Keratinocyte (primary cell): ENCODE results near the gene ANO10. TPM values are rescaled to one million over a fixed set of nuclear protein-coding genes. Genes with fewer than 3 reads are reported as not detected.

Experiments used
- DNase-seq: peaks from one replicate; pipeline ENCODE4 v3.0.0-alpha.2; 2011; ENCODE audit warnings: low read depth, missing footprints, low spot score
- FAIRE-seq: peaks from 2 replicates; lab custom pipeline; 2011; peaks lifted over from hg19 to GRCh38; lab: Jason Lieb, UNC
- H2AFZ ChIP-seq: 2 replicates; pipeline ENCODE4 v1.6.0; 2012; ENCODE audit warnings: low read length, control low read depth, inconsistent platforms; ENCODE audit not compliant: control insufficient read depth
- H3K27ac ChIP-seq: 2 replicates; pipeline ENCODE4 v1.5.1; 2011; ENCODE audit warnings: low read length; ENCODE audit not compliant: control insufficient read depth, insufficient read depth
- H3K27me3 ChIP-seq: 3 replicates; pipeline ENCODE4 v1.6.0; 2011; ENCODE audit warnings: low read length; ENCODE audit not compliant: control insufficient read depth, insufficient read depth; ENCODE audit errors: extremely low read depth
- H3K36me3 ChIP-seq, 2 experiments: 2 replicates in 1 of 2; 3 replicates in 1 of 2; pipeline ENCODE4 v1.5.1; 2011; ENCODE audit warnings: low read length in 2 of 2, mild to moderate bottlenecking in 1 of 2; ENCODE audit not compliant: control insufficient read depth in 2 of 2, insufficient read depth in 2 of 2; ENCODE audit errors: extremely low read depth in 1 of 2
- H3K4me1 ChIP-seq: 3 replicates; pipeline ENCODE4 v1.5.1; 2011; ENCODE audit warnings: low read length; ENCODE audit not compliant: control insufficient read depth, insufficient read depth; ENCODE audit errors: extremely low read depth
- H3K4me2 ChIP-seq: 3 replicates; pipeline ENCODE4 v1.6.0; 2011; ENCODE audit warnings: low read depth, low read length; ENCODE audit not compliant: control insufficient read depth, insufficient read depth; ENCODE audit errors: extremely low read depth
- H3K4me3 ChIP-seq, 3 experiments: fragments of 200-600 bp in 1 of 3; sonication (generic) in 1 of 3; 2 replicates in 2 of 3; 3 replicates in 1 of 3; pipeline ENCODE4 v1.5.1; 2011 to 2016; ENCODE audit warnings: low read length in 3 of 3, mild to moderate bottlenecking in 3 of 3, control low read depth in 2 of 3, inconsistent platforms in 1 of 3, low read depth in 1 of 3, mixed read lengths in 1 of 3, mixed run types in 1 of 3, moderate library complexity in 1 of 3; ENCODE audit not compliant: control insufficient read depth in 2 of 3, insufficient read depth in 2 of 3; ENCODE audit errors: extremely low read depth in 1 of 3
- H3K79me2 ChIP-seq: 2 replicates; pipeline ENCODE4 v1.6.0; 2012; ENCODE audit warnings: low read length; ENCODE audit not compliant: control insufficient read depth, insufficient read depth
- H3K9ac ChIP-seq: 3 replicates; pipeline ENCODE4 v1.6.0; 2011; ENCODE audit warnings: low read length; ENCODE audit not compliant: control insufficient read depth, insufficient read depth; ENCODE audit errors: extremely low read depth
- H3K9me1 ChIP-seq: 3 replicates; pipeline ENCODE4 v1.6.0; 2011; ENCODE audit warnings: low read length; ENCODE audit not compliant: control insufficient read depth, insufficient read depth; ENCODE audit errors: extremely low read depth
- H3K9me3 ChIP-seq: 2 replicates; pipeline ENCODE4 v1.5.1; 2012; ENCODE audit warnings: low read depth, low read length; ENCODE audit not compliant: control insufficient read depth
- H4K20me1 ChIP-seq: 3 replicates; pipeline ENCODE4 v1.6.0; 2011; ENCODE audit warnings: low read length; ENCODE audit not compliant: control insufficient read depth, insufficient read depth; ENCODE audit errors: extremely low read depth
- EZH2 ChIP-seq: IDR thresholded peaks from one replicate; pipeline ENCODE4 v1.6.1; 2012; ENCODE audit warnings: inconsistent platforms, mild to moderate bottlenecking, low read length, moderate library complexity
- dilution Hi-C: fragments of 300-500 bp; cut with MboI; formaldehyde crosslinking; loops from one replicate; pipeline ENCODE4 v1.7.0; 2020; ENCODE audit warnings: low sequenced_read_pairs; ENCODE audit not compliant: extremely low pct_ligation_motif_present
- polyA plus RNA-seq, 5 experiments: library from polyadenylated mRNA; depleted of rRNA in 3 of 5; stranded (reverse) in 3 of 5; stranded (forward) in 1 of 5; unstranded in 1 of 5; fragments of >200 nt; gene quantifications; 1 replicate in 1 of 5; 2 replicates in 3 of 5; 3 replicates in 1 of 5; pipeline versions ENCODE4 v1.2.1 to v1.2.3, GENCODE V29; 2011 to 2012; ENCODE audit warnings: missing spikeins in 2 of 5, low read depth in 1 of 5, low replicate concordance in 1 of 5
- TF ChIP-seq, protein P1 (sequence below), 3 experiments: IDR thresholded peaks in 1 of 3; conservative IDR thresholded peaks in 1 of 3; optimal IDR thresholded peaks in 1 of 3; 2 replicates in 2 of 3; 3 replicates in 1 of 3; pipeline versions ENCODE3 to v1.5.1; 2011; ENCODE audit warnings: low read length in 3 of 3, mild to moderate bottlenecking in 3 of 3, moderate library complexity in 2 of 3, control low read depth in 1 of 3, inconsistent platforms in 1 of 3; ENCODE audit not compliant: insufficient read depth in 2 of 3; ENCODE audit errors: extremely low read depth in 1 of 3

ANO10 gene
- polyA plus RNA-seq, 1 donor (not counting 4 experiments of a cell fraction or from before 2014, with no cell fraction given), result 48.8 TPM

DNA sequence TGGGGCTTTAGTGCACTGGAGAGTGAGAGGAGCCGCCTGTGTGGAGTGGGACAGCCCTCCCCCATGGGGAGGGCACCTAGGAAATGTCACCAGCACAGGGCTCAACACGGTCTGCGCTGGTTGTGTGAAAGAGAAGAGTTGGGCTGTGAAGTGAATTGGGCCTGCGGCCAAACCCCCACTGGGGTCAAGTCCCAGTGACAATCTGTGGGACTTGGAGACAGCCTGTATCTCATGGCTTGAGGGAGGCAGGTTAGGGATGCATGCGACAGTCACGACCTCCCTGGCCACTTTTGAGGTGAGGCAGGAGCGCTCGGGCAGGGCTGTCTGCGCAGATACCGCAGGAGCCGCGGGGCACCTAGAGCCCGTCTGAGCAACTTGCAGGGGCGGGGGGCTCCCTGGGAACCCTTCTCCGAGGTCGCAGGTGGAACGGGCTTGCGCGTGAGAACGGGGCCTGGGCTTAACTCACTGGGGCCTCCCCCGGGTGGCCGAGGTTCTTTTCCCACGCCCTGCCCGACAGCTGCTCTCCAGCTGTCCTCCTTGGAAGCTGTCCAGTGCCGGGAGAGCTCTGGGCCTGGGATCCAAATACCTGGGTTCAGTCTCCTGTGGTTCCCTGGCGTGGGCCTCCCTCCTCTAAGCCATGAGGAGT, 258.1 kb downstream of the ANO10 start:
- H3K27me3 ChIP-seq, result no peaks in the 10 kb centered on the region
- no peak overlapping the region for H3K27ac ChIP-seq
- H3K9me1 ChIP-seq, result no peaks in the 10 kb centered on the region
- no peaks in the 10 kb centered on the region for H3K9me3 ChIP-seq
- TF ChIP-seq EZH2, result no peak
- TF ChIP-seq, protein P1, sequence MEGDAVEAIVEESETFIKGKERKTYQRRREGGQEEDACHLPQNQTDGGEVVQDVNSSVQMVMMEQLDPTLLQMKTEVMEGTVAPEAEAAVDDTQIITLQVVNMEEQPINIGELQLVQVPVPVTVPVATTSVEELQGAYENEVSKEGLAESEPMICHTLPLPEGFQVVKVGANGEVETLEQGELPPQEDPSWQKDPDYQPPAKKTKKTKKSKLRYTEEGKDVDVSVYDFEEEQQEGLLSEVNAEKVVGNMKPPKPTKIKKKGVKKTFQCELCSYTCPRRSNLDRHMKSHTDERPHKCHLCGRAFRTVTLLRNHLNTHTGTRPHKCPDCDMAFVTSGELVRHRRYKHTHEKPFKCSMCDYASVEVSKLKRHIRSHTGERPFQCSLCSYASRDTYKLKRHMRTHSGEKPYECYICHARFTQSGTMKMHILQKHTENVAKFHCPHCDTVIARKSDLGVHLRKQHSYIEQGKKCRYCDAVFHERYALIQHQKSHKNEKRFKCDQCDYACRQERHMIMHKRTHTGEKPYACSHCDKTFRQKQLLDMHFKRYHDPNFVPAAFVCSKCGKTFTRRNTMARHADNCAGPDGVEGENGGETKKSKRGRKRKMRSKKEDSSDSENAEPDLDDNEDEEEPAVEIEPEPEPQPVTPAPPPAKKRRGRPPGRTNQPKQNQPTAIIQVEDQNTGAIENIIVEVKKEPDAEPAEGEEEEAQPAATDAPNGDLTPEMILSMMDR (optimal IDR thresholded peaks at IDR 0.05 in 1 of 3, IDR thresholded peaks at IDR 0.05 in 1 of 3, conservative IDR thresholded peaks at IDR 0.05 in 1 of 3; ENCODE audit: extremely low read depth in 1 of 3, insufficient read depth in 2 of 3, low read length in 3 of 3), result no peak
- no peaks in the 10 kb centered on the region for H3K4me1 ChIP-seq
- no peaks in the 10 kb centered on the region for H4K20me1 ChIP-seq
- H2AFZ ChIP-seq, result no peak overlapping the region
- H3K36me3 ChIP-seq, result no peaks in the 10 kb centered on the region
- no peak overlapping the region for H3K4me2 ChIP-seq
- DNase-seq (no peak), FAIRE-seq (no peak)
- no peak overlapping the region for H3K9ac ChIP-seq
- dilution Hi-C loops, result no loop called here
- no peaks in the 10 kb centered on the region for H3K79me2 ChIP-seq
- no peak overlapping the region for H3K4me3 ChIP-seq

DNA sequence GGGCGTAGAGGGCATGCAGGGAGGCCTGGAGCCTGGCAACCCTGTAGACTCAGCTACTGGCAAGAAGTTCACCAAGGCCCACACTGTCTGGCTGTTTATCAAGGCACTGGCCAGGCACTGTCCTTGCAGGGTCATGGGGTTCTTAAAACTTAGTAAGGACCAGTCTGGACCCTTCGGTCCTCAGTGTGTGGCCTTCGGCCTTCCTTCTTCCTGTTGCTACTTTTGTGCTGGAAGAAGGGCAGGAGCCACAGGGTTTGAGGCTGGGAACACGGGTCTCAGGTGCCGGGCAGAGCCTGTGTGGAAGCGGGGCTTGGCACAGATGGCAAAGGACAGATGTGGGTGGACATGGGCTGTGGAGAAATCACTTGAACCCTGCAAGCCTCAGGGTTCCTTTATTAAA, 258.9 kb downstream of the ANO10 start:
- H3K4me3 ChIP-seq, result no peak overlapping the region
- TF ChIP-seq, protein P1 (optimal IDR thresholded peaks at IDR 0.05 in 1 of 3, IDR thresholded peaks at IDR 0.05 in 1 of 3, conservative IDR thresholded peaks at IDR 0.05 in 1 of 3; ENCODE audit: extremely low read depth in 1 of 3, insufficient read depth in 2 of 3, low read length in 3 of 3), result no peak
- no peak for TF ChIP-seq EZH2
- dilution Hi-C loops, result no loop called here
- no peak overlapping the region for H3K9ac ChIP-seq
- no peaks in the 10 kb centered on the region for H3K9me3 ChIP-seq
- H3K4me1 ChIP-seq, result no peaks in the 10 kb centered on the region
- H3K4me2 ChIP-seq, result no peak overlapping the region
- H3K27me3 ChIP-seq, result no peaks in the 10 kb centered on the region
- no peak overlapping the region for H2AFZ ChIP-seq
- H4K20me1 ChIP-seq, result no peaks in the 10 kb centered on the region
- H3K9me1 ChIP-seq, result no peaks in the 10 kb centered on the region
- no peaks in the 10 kb centered on the region for H3K36me3 ChIP-seq
- no peak overlapping the region for H3K27ac ChIP-seq
- H3K79me2 ChIP-seq, result no peaks in the 10 kb centered on the region
- DNase-seq (no peak), FAIRE-seq (no peak)
